GM19455 (cell line): ENCODE measurements around the gene NIF3L1.
"Not testable (repeated sequence)": the region's sequence is repeated elsewhere in the genome, so short reads cannot be mapped to it uniquely, and the experiment has no call there.

Source experiments
- ATAC-seq: cut with Tn5 transposase; IDR thresholded peaks from one replicate; pipeline ENCODE4 v1.9.1; 2021; ENCODE audit not compliant: unreplicated experiment

The NIF3L1 gene

GRCh38 chr2:200871151-200871550 is 18.0 kb upstream of the NIF3L1 start:
- no peak for ATAC-seq

- no peak for ATAC-seq
Measured at GRCh38 chr2:200873560-200873959, 15.6 kb upstream of the NIF3L1 start.

- no peak for ATAC-seq
Measured at GRCh38 chr2:200877443-200877842, 11.7 kb upstream of the NIF3L1 start.

- no peak for ATAC-seq
Measured at GRCh38 chr2:200878289-200878880, 10.8 kb upstream of the NIF3L1 start.

- ATAC-seq: not testable (repeated sequence)
Measured at GRCh38 chr2:200881715-200882249, 7.4 kb upstream of the NIF3L1 start.

- ATAC-seq: no peak
Measured at GRCh38 chr2:200899482-200899881, 10.3 kb downstream of the NIF3L1 start.

GRCh38 chr2:200901459-200902072 is 12.4 kb downstream of the NIF3L1 start:
- peak; percentile 99 for ATAC-seq

GRCh38 chr2:200905618-200906296 is 16.6 kb downstream of the NIF3L1 start:
- ATAC-seq: no peak

GRCh38 chr2:200909958-200910357 is 20.8 kb downstream of the NIF3L1 start:
- no peak for ATAC-seq

- ATAC-seq: no peak
Measured at GRCh38 chr2:200913654-200914053, 24.5 kb downstream of the NIF3L1 start.

- ATAC-seq: no peak
Measured at GRCh38 chr2:200922439-200922838, 33.3 kb downstream of the NIF3L1 start.

- no peak for ATAC-seq
Measured at GRCh38 chr2:200929334-200930249, 40.4 kb downstream of the NIF3L1 start.

- ATAC-seq: no peak
Measured at GRCh38 chr2:200930947-200931626, 41.9 kb downstream of the NIF3L1 start.

GRCh38 chr2:200939832-200940231 is 50.7 kb downstream of the NIF3L1 start:
- no peak for ATAC-seq

GRCh38 chr2:200943527-200944105 is 54.4 kb downstream of the NIF3L1 start:
- no peak for ATAC-seq

- ATAC-seq: no peak
Measured at GRCh38 chr2:200944467-200945394, 55.6 kb downstream of the NIF3L1 start.

GRCh38 chr2:200945395-200945729 is 56.2 kb downstream of the NIF3L1 start:
- no peak for ATAC-seq

- no peak for ATAC-seq
Measured at GRCh38 chr2:200950378-200950777, 61.2 kb downstream of the NIF3L1 start.
